ENCODE measurements around the gene BECN2.
"Not testable (repeated sequence)": the region's sequence is repeated elsewhere in the genome, so short reads cannot be mapped to it uniquely, and the experiment has no call there.

The BECN2 gene

DNA sequence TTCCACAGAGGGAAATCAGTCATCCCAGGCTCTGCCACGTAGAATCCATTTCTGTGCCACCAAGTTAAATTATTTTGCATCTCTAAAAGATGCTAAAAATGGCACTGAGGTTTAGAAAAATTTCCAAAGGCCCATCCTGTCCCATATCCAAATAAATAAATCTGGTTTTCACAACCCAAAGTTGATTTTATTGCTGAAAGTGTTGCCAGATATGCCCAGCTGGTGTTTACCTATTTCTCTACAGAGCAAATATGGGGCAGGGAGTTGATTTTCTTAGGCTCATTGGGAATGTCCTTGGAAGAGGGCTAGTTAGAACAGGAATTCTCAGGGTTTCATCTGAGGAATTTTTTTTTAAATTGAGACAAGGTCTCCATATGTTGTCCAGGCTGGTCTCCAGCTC lies 22.4 kb downstream of the BECN2 start:
- DNase-seq: no peak

DNA sequence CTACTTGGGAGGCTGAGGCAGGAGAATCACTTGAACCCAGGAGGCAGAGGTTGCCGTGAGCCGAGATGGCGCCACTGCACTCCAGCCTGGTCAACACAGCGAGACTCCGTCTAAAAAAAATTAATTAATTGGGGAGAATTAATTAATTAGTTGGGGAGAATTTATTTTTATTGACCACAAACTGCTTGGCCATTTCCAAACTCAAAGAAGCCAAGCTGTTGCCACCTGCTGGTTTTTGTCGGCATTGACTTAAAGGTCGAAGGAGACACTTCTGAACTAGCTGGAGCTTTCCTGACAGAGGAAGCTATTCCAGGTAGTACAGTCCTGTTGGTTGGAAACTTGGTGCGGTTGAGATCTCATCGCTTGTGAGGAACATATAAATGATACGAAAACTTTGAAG lies 28.2 kb downstream of the BECN2 start:
- DNase-seq: peak; percentile 21

DNA sequence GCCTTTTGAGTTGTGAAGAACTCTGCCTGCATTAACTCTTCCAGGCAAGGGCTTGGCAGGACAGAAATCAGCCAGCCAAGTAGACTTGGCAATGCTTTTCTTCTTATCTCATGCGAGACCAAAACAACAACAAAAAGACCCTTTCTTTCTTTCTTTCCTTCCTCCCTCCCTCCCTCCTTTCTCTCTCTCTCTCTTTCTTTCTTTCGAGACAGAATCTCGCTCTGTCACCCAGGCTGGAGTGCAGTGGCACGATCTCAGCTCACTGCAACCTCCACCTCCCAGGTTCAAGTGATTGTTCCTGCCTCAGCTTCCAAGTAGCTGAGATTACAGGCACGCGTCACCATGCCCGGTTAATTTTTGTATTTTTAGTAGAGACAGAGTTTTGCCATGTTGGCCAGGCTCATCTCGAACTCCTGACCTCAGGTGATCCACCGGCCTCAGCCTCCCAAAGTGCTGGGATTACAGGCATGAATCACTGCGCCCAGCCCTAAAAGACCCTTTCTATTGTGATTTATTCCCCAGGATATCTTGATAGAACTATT lies 30.9 kb downstream of the BECN2 start:
- DNase-seq: not testable (repeated sequence)

DNA sequence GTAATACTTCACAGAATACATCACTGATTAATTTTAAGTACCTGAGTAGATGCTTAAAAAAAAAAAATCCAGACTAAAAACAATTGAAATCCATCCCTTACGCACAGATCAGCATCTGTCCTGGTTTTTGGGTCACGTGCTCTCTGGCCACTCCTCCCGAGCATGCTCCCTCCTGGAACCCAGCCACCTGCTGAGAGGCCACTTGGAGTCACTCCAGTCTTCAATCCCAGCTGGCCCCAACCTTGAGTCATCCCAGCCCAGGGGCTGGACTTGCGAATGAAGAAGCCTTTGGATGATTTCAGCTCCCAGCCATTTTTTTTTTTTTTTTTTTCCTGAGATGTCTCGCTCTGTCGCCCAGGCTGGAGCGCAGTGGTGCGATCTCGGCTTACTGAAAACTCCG lies 32.5 kb downstream of the BECN2 start:
- no peak for DNase-seq

DNA sequence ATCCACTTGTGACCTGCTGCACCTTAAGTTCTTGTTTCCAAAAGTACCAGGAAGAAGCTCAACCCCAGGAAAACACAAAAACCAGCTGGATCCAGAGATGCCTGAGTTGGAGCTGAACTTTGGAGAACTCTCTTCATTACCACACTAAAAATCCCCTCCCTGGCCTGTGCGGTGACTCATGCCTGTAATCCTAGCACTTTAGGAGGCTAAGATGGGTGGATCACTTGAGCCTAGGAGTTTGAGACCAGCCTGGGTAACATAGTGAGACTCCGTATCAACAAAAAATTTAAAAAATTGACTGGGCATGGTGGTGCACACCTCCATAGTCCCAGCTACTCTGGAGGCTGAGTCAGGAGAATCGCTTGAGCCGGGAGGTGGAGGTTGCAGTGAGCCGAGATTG lies 35.2 kb downstream of the BECN2 start:
- no peak for DNase-seq

DNA sequence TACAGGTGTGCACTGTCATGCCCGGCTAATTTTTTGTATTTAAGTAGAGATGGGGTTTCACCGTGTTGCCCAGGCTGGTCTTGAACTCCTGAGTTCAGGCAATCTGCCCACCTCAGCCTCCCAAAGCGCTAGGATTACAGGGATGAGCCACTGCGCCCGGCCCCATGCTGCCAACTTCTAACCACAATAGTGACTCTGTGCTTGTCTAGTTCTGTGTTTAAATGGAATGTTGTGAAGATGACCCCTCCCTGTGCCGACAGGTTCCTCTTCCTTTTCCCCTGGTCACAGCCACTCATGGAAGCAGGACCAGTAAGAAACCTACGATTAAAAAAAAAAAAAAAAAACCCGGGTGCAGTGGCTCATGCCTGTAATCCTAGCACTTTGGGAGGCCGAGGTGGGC lies 36.6 kb downstream of the BECN2 start:
- no peak for DNase-seq

DNA sequence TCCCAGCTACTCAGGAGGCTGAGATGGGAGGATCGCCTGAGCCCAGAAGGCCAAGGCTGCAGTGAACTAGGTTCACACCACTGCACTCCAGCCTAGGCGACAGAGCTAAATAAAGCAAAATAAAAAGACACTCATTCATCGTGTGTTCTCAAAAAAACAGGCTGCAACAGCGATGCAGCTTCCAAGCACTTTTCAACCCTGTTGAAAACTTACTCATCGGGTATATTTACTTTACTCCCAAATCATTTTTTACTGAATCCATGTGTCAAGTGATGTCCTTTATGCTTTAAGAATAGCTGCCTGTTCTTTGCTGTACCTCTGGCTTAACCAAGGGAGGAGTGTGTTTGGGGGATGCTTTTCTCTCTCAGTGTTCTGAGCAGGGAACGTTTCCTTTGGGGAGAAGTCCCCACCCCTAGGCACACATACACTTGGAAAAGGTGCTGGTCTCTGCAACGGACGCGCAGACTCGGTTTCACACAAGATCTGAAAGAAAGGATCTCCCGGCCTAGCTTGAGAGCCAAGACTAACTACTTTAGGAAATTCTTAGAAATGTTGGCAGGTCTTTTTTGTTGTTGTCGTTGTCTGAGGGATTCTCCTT lies 39.9 kb downstream of the BECN2 start:
- no peak for DNase-seq

DNA sequence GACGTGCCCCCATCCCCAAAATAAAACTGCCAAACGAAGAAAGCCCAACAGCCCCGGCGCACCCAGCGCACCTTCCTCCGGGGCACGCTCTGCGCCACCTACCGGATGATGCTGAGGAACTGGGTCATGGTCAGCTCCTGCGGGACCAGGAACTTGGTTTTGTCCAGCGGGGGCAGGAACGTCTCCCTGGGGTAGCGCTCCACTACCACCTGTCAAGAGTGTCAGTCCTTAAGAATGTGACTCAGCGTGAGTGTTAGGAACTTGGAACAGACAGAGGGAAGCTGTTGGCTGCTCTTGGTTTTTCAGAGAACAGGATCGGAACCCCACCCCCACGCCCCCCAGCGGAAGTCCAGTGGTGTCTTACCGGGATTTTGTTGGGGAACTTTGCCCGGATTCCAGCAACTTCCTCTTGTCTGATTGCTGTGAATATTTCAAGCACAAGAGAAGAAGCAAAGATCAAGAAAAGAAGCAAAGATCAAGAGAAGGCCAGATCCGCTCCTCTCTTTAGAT lies 40.9 kb downstream of the BECN2 start:
- peak; percentile 69 for DNase-seq

DNA sequence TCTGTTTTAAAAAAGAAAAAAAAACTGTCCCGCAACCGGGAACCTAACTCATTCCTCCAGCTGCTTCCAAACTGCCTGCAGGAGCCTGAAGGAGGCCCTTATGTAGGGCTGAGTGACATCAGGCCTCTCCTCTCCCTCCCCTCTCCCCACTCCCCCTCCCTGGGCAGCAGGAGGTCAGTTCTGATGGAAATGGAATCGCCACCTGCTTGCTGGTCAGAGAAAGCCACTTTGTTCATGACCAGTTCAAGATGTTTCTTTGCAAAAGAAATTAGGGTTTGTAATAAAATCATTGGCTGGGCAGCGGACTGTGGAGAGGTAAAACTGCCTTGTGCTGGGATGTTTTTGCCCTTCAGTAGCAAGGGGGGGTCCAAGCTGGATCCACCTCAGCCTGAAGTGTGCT lies 41.5 kb downstream of the BECN2 start, which contains the start of gene MAP1LC3C:
TSS of gene MAP1LC3C (minus strand) at position 73 of the 400 bp plus-strand sequence. CDS start 90 bp downstream, outside the sequence.
- DNase-seq: no peak

DNA sequence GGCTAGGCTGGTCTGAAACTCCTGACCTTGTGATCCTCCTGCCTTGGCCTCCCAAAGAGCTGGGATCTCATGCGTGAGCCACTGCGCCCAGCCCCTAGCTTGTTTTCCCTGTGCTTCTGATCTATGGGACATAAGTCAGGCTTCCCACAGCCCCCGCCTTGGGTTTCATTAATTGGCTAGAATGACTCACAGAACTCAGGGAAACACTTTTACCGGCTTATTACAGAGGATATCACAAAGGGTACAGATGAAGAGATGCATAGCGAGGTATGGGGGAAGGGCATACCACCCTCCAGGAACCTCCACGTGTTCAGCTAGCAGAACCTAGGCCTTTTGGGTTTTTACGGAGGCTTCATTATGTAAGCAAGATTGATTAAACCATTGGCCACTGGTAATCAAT lies 42.9 kb downstream of the BECN2 start:
- no peak for DNase-seq

DNA sequence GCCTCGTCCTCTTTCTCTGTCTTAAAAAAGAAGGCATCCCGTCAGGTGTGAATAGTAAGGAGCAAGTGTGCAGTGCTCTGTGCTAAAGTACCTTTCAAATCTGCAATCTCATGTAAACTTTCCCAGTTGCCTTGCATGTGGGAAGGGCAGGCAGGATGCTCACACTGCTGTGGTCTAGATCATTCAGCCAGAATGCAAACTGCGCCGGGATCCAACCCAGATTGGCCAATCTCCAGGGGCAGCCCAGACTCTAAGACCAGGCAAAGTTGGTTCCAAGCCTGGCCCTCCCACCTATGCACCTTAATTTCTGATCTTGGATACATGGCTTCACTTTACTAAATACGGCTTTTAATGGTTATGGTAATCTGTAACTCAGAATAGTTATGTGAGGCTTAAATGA lies 44.5 kb downstream of the BECN2 start:
- DNase-seq: no peak

DNA sequence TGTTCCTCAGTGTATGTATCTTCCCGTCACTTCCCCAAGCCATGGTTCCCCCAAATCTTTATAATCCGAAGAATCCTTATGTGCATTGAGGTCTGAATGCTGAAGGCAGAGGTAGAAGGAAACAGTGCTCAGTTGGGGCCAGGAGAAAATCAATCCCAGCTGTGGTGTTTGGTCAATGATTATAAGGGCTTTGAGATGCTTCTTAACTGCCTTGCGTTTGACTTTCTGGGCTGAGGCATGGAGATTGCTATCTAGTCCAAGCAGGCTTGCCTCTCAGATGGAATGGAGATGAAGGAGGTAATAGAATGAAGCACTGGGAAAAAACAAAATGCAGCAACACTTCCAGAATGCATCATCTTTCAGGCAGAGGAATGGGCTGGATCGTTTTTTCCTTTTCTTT lies 44.9 kb downstream of the BECN2 start:
- DNase-seq: no peak

DNA sequence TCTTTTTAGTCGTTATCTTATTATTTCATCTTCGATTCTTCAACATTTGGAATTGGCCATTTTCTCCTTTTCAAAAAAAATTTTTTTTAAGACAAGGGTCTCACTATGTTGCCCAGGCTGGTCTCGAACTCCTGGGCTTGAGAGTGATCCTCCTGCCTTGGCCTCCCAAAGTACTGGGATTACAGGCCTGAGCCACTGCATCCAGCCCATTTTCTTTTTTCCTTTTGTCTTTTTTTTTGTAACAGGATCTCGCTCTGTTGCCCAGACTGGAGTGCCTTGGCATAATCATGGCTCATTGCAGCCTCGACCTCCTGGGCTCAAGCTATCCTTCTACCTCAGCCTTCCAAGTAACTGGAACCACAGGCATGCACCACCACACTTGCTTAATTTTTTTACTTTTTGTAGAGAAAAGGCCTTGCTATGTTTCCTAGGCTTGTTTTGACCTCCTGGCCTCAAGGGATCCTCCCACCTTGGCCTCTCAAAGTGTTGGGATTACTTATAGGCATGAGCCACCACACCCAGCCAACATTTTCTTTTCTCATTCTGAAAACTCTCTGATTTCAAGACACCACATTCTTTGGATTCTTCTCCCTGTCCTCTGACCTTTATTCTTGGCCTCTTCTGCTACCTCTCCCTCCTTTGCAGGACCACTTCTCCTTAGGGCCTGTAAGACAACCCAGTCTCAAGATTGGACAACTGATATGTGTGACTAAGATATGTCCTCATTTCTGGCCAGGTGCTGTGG lies 47.4 kb downstream of the BECN2 start:
- DNase-seq: no peak

DNA sequence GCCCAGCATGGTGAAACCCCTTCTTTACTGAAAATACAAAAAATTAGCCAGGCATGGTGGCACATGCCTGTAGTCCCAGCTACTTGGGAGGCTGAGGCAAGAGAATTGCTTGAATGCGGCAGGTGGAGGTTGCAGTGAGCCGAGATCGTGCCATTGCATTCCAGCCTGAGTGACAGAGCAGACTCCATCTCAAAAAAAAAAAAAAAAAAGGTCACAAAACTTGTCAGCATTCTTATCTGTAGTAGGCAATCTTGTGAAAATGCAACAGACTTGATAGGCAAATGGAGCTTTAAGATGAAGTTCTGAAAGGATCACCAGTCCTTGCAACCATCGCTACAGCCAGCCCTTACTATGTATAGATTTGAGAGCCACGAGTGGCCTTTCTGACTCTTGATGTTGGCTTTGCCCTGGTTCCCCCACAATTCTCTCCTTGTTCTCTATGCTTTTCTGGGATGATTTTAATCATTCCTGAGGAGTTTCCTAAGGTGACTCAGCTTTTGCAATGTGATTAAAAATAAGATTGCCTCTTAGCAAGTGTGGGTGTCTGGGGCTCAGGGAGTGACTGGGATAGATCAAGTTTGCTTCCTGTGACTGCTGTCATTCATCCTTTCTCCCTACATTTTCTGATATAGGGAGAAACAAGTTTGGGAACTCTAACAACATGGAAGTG lies 48.4 kb downstream of the BECN2 start:
- no peak for DNase-seq

DNA sequence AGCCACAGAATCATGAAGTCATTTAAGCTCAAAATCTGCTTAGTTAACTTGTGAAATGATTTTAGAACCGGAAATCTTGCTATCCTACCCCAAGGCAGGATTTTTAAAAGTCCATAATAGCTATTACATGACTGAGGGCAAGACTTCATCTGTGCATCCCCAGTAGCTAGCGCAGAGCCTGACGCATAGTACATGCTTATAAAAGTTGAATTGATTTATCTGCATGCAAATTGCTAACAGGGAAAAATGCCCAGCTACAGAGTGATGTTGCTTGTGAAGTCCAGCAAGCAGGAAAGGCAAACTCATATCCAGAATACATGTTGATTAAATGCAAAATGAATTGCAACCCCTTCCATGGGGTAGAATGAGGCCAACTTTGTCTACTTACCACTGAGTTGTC lies 49.4 kb downstream of the BECN2 start:
- no peak for DNase-seq
